Measurements from ENCODE around the gene CHRNB2. TPM values are rescaled to one million over a fixed set of nuclear protein-coding genes. Genes with fewer than 3 reads are reported as not detected.

The CHRNB2 gene
- total and polyA plus RNA-seq, 4 donors = 5.8 to 24.1 (median 19.1) TPM

DNA sequence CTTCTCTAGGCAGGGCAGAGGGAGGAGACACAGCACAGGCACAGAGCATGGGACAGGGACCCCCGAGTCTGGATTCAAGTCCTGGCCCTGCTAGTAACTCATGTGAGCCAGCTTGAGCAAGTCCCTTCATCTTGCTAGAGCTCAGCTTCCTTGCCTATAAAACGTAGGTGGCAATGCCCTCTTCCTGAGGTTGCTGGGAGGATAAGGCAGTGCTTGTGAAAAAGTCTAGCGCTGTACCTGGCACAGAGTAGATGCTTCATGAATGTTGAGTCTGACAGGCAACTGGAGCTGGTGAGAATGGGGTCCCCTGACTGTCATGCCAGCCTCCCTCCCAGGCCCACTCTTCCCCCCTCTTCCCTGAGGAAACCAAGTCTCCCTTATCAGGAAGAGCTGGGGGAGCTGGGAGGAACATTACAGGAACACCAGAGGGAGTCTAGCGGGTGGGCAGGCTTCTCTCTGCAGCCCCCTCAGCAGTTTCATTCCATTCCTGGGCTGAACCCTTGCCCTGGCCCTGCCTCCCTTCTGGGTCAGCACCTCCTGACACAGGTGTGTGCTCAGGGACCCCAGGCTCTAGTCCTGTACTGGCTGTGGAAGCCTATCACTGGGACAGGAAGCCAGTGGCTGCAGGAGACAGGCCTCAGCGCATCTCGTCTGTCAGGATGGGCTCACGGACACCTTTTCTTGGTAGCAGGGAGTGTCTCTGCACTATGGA, 9.9 kb downstream of the CHRNB2 start:
- Histone ChIP-seq H3K36me3 (ENCODE audit: control insufficient read depth, insufficient read depth, low read length) (peaks cover 75% of the 10 kb centered on the region), H3K4me1 (ENCODE audit: control insufficient read depth, insufficient read depth, low read length) (peaks cover 10% of the 10 kb centered on the region), H3K27me3 (ENCODE audit: control insufficient read depth, insufficient read depth, low read length) (no peaks in the 10 kb centered on the region), H3K27ac (ENCODE audit: low read depth, low read length) (no peak overlapping the region), H3K4me3 (ENCODE audit: low read depth, low read length) (no peak overlapping the region), H3K9me3 (ENCODE audit: control insufficient read depth, insufficient read depth, low read length) (no peaks in the 10 kb centered on the region)
- no peak for DNase-seq (ENCODE audit: low read depth in 4 of 6, low spot score in 6 of 6)
- 84% methylated on average over 7 of the region's 7 CpGs for WGBS (ENCODE audit: insufficient coverage)

DNA sequence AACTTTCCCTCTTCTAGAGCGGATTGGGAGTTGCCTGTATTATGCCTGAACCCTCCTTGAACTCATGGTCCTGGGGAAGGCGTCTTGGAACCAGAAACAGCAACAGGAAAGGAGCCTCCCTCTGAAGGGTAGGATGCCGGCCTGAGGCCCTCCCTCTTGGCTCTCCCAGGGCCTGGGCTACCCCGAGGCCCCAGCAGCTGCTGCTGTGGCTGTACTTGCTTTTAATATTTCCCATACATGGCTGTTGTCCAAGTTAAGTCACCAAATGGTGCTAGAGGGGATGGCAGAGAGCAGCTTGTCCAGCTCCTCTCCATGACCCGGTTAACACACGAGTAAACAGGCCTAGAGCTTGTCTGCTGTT, 10.5 kb downstream of the CHRNB2 start:
- WGBS (ENCODE audit: insufficient coverage) = 70% methylated on average over 5 of the region's 6 CpGs
- H3K27ac ChIP-seq (ENCODE audit: low read depth, low read length) = no peak overlapping the region
- peaks cover 75% of the 10 kb centered on the region for H3K36me3 ChIP-seq (ENCODE audit: control insufficient read depth, insufficient read depth, low read length)
- DNase-seq (ENCODE audit: low read depth in 4 of 6, low spot score in 6 of 6) = no peak
- no peak overlapping the region for H3K4me3 ChIP-seq (ENCODE audit: low read depth, low read length)
- H3K9me3 ChIP-seq (ENCODE audit: control insufficient read depth, insufficient read depth, low read length) = no peaks in the 10 kb centered on the region
- no peaks in the 10 kb centered on the region for H3K27me3 ChIP-seq (ENCODE audit: control insufficient read depth, insufficient read depth, low read length)
- peaks cover 6% of the 10 kb centered on the region for H3K4me1 ChIP-seq (ENCODE audit: control insufficient read depth, insufficient read depth, low read length)

DNA sequence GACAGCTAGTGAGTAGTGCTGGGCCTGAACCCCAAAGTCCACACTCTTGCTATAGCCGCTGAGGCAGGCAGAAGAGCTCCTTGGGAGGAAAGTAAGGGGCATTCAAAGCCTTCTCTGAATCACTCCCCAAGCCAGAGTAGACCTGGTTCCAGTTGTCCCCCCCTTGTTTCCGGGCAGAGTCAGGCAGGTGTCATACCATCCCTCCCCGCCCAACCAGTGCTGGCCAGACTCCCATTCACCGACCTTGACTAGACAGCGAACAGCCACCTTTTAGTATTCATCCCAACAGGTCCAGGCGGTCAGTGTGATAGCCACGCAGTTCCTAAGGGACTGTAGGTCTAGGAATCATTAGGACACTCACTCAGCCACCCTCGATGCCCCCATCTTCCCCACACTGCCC, 11.8 kb downstream of the CHRNB2 start:
- H3K36me3 ChIP-seq (ENCODE audit: control insufficient read depth, insufficient read depth, low read length) = peaks cover 82% of the 10 kb centered on the region
- H3K4me1 ChIP-seq (ENCODE audit: control insufficient read depth, insufficient read depth, low read length) = peaks cover 5% of the 10 kb centered on the region
- no peak overlapping the region for H3K27ac ChIP-seq (ENCODE audit: low read depth, low read length)
- 84% methylated on average over 8 of the region's 8 CpGs for WGBS (ENCODE audit: insufficient coverage)
- no peak overlapping the region for H3K4me3 ChIP-seq (ENCODE audit: low read depth, low read length)
- H3K27me3 ChIP-seq (ENCODE audit: control insufficient read depth, insufficient read depth, low read length) = no peaks in the 10 kb centered on the region
- DNase-seq (ENCODE audit: low read depth in 4 of 6, low spot score in 6 of 6) = no peak
- no peaks in the 10 kb centered on the region for H3K9me3 ChIP-seq (ENCODE audit: control insufficient read depth, insufficient read depth, low read length)

DNA sequence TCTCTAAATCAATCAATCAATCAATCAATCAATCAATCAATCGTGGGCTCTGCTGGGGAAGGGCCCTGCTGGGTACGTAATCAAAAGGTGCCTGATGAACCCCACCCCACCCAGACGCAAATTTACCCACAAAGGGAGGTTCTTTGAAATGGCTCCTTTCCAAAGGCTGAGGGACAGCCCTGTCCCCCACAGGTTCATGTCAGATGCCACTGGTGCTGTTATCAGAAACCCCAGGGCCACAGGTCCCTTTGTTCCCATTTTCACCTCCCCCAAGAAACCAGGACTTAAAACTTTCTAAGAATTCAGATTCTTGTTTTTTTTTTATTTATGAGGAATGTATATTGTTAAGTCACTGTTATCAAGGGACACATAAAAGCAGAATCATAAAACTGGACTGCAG, 14.2 kb downstream of the CHRNB2 start:
- Histone ChIP-seq H3K9me3 (ENCODE audit: control insufficient read depth, insufficient read depth, low read length) (no peaks in the 10 kb centered on the region), H3K36me3 (ENCODE audit: control insufficient read depth, insufficient read depth, low read length) (peaks cover 90% of the 10 kb centered on the region), H3K4me3 (ENCODE audit: low read depth, low read length) (no peak overlapping the region), H3K27ac (ENCODE audit: low read depth, low read length) (no peak overlapping the region), H3K27me3 (ENCODE audit: control insufficient read depth, insufficient read depth, low read length) (no peaks in the 10 kb centered on the region), H3K4me1 (ENCODE audit: control insufficient read depth, insufficient read depth, low read length) (no peaks in the 10 kb centered on the region)
- 100% methylated on average over 2 of the region's 3 CpGs for WGBS (ENCODE audit: insufficient coverage)
- DNase-seq (ENCODE audit: low read depth in 4 of 6, low spot score in 6 of 6) = no peak

DNA sequence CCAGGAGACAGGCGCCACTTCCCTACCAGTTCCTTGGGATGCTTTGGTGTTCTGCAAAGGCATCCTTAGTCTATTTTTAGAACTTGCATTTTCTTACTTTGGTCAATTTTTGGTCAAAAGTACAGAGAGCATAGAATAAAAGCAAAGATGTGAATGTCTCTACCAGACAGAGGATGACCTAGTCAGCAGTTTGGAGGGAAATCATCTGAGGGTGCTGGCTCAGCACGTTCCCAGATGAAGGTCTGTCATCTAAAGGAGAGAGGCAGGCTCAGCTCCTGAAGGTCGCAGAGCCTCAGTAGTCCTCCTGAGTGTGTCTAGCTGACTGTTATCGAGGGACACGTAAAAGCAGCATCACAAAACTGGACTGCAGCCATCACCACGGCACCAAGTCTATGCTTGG, 15.3 kb downstream of the CHRNB2 start:
- Histone ChIP-seq H3K36me3 (ENCODE audit: control insufficient read depth, insufficient read depth, low read length) (peaks cover 87% of the 10 kb centered on the region), H3K4me1 (ENCODE audit: control insufficient read depth, insufficient read depth, low read length) (no peaks in the 10 kb centered on the region), H3K27me3 (ENCODE audit: control insufficient read depth, insufficient read depth, low read length) (no peaks in the 10 kb centered on the region), H3K9me3 (ENCODE audit: control insufficient read depth, insufficient read depth, low read length) (no peaks in the 10 kb centered on the region), H3K27ac (ENCODE audit: low read depth, low read length) (no peak overlapping the region), H3K4me3 (ENCODE audit: low read depth, low read length) (no peak overlapping the region)
- 86% methylated on average over 5 of the region's 6 CpGs for WGBS (ENCODE audit: insufficient coverage)
- DNase-seq (ENCODE audit: low read depth in 4 of 6, low spot score in 6 of 6) = peak in 1 of 6 donors; percentile 20

DNA sequence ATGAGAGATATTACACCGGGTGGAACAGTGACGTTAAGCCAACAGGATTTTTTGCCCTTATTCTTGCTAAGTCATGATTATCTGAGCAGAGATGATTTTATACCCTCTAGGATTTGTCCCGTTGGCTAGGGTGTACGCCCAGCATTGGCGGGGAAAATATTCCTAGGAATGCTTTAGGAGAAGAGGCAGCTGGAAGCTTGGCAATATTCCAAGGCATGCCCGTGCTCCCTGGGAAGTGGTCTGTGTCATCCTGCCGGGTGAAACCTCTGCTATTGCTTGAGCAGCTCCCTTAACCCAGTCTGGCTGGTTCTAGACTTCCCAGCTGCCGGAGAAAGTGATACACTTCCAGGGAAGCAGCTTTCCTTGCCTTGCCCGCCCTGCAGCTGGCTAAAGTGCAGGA, 16.2 kb downstream of the CHRNB2 start:
- no peaks in the 10 kb centered on the region for H3K27me3 ChIP-seq (ENCODE audit: control insufficient read depth, insufficient read depth, low read length)
- 51% methylated on average over 7 of the region's 9 CpGs for WGBS (ENCODE audit: insufficient coverage)
- DNase-seq (ENCODE audit: low read depth in 4 of 6, low spot score in 6 of 6) = peak in 1 of 6 donors; percentile 40
- no peak overlapping the region for H3K4me3 ChIP-seq (ENCODE audit: low read depth, low read length)
- no peaks in the 10 kb centered on the region for H3K9me3 ChIP-seq (ENCODE audit: control insufficient read depth, insufficient read depth, low read length)
- H3K36me3 ChIP-seq (ENCODE audit: control insufficient read depth, insufficient read depth, low read length) = peaks cover 85% of the 10 kb centered on the region
- no peak overlapping the region for H3K27ac ChIP-seq (ENCODE audit: low read depth, low read length)
- H3K4me1 ChIP-seq (ENCODE audit: control insufficient read depth, insufficient read depth, low read length) = no peaks in the 10 kb centered on the region

DNA sequence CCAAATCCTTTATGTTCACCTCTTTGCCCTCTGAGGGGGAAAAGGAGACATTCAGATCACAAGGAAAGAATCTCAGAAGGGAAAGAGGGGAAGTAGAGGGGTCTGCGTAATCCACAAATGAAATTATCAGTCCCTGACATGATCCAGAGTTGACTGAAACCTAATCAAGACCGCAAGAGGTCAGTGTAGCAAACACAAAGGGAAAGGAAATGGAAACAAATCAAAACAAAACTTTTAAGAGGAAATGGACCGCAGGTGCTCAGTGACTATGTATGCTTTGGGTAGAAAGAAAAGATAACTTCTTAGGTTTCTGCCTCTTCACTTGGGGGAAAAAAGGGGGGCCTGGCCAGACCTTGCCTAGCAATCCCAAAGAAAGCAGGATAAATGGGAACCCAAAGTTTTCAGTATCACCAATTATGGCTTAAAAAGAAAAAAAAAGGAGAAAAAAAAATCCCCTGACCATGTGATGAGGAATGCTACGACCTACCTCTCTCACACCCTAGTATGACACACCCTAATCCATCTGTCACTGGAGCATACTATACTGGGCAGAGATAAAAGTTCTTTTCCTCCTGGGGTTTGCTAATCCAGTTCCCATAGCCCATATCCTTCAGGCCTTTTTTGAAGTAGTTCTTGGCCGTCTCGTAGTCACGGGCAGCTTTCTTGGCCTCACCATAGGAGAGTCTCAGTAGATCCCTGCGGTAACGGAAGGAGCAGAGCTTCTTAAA, 16.9 kb downstream of the CHRNB2 start:
- Histone ChIP-seq H3K27me3 (ENCODE audit: control insufficient read depth, insufficient read depth, low read length) (no peaks in the 10 kb centered on the region), H3K36me3 (ENCODE audit: control insufficient read depth, insufficient read depth, low read length) (peaks cover 87% of the 10 kb centered on the region), H3K4me3 (ENCODE audit: low read depth, low read length) (no peak overlapping the region), H3K27ac (ENCODE audit: low read depth, low read length) (no peak overlapping the region), H3K4me1 (ENCODE audit: control insufficient read depth, insufficient read depth, low read length) (no peaks in the 10 kb centered on the region), H3K9me3 (ENCODE audit: control insufficient read depth, insufficient read depth, low read length) (no peaks in the 10 kb centered on the region)
- no peak for DNase-seq (ENCODE audit: low read depth in 4 of 6, low spot score in 6 of 6)
- 100% methylated on average over 1 of the region's 9 CpGs for WGBS (ENCODE audit: insufficient coverage)

DNA sequence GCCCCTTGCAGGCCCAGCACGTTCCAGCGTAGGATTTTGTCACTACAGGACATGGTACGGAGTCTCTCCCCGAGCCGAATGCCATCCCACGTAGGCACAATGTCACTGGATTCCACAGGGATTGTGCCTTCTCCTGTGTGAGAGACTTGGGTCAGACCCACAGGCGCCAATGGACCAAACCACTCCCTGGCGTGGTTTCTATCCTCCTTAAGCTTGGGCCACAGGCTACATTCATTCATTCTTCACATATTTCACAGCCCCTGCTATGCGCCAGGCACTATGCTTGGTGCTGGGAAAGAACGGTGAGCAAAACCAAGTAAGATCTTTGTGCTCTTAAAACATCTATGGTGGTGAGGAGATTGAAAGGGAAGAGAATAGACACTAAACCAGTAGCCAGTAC, 18.7 kb downstream of the CHRNB2 start:
- Histone ChIP-seq H3K36me3 (ENCODE audit: control insufficient read depth, insufficient read depth, low read length) (peaks cover 80% of the 10 kb centered on the region), H3K27ac (ENCODE audit: low read depth, low read length) (no peak overlapping the region), H3K9me3 (ENCODE audit: control insufficient read depth, insufficient read depth, low read length) (no peaks in the 10 kb centered on the region), H3K27me3 (ENCODE audit: control insufficient read depth, insufficient read depth, low read length) (no peaks in the 10 kb centered on the region), H3K4me1 (ENCODE audit: control insufficient read depth, insufficient read depth, low read length) (no peaks in the 10 kb centered on the region), H3K4me3 (ENCODE audit: low read depth, low read length) (no peak overlapping the region)
- no peak for DNase-seq (ENCODE audit: low read depth in 4 of 6, low spot score in 6 of 6)
- 86% methylated on average over 8 of the region's 10 CpGs for WGBS (ENCODE audit: insufficient coverage)

DNA sequence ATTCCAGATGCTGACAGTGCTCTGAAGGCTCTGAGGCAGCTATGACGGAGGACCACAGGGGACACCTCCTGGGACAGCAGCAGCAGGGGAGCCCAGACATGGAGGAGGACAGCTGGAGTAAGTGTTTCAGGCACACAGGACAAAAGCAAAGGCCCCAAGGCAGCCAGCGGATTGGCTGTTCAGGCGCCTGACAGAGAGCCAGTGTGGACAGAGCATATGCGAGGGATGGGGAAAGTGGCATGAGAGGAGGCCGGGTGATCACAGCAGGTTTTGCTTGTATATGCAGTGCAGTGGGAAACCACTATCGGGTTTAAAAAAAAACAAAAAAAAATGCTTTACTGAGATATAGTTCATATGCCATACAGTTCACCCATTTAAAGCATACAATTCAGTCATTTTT, 19.1 kb downstream of the CHRNB2 start:
- Histone ChIP-seq H3K4me3 (ENCODE audit: low read depth, low read length) (no peak overlapping the region), H3K27ac (ENCODE audit: low read depth, low read length) (no peak overlapping the region), H3K9me3 (ENCODE audit: control insufficient read depth, insufficient read depth, low read length) (no peaks in the 10 kb centered on the region), H3K36me3 (ENCODE audit: control insufficient read depth, insufficient read depth, low read length) (peaks cover 79% of the 10 kb centered on the region), H3K27me3 (ENCODE audit: control insufficient read depth, insufficient read depth, low read length) (no peaks in the 10 kb centered on the region), H3K4me1 (ENCODE audit: control insufficient read depth, insufficient read depth, low read length) (no peaks in the 10 kb centered on the region)
- WGBS (ENCODE audit: insufficient coverage) = 93% methylated on average over 5 of the region's 6 CpGs
- DNase-seq (ENCODE audit: low read depth in 4 of 6, low spot score in 6 of 6) = no peak

DNA sequence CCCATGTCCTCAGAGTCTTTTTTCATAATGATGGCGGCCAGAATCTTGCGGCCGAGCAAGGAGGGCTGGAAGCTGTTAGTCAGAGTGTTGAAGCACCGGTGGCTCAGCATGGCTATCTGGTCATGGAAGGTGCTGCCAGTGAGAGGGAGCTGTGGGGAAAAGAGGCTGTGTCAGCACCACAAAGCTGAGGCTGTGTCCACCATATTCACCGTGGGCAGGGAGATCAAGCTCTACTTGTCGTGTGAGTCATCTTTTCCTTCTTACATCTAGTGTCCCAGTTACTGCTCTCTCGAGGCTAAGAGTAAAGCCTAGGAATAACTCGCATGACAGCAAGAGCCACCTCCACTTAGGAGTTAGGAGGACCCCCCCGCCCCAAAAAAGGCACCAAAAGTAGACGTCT, 22.2 kb downstream of the CHRNB2 start:
- Histone ChIP-seq H3K9me3 (ENCODE audit: control insufficient read depth, insufficient read depth, low read length) (no peaks in the 10 kb centered on the region), H3K27me3 (ENCODE audit: control insufficient read depth, insufficient read depth, low read length) (no peaks in the 10 kb centered on the region), H3K4me3 (ENCODE audit: low read depth, low read length) (no peak overlapping the region), H3K36me3 (ENCODE audit: control insufficient read depth, insufficient read depth, low read length) (peaks cover 70% of the 10 kb centered on the region), H3K27ac (ENCODE audit: low read depth, low read length) (no peak overlapping the region), H3K4me1 (ENCODE audit: control insufficient read depth, insufficient read depth, low read length) (no peaks in the 10 kb centered on the region)
- DNase-seq (ENCODE audit: low read depth in 4 of 6, low spot score in 6 of 6) = no peak
- 95% methylated on average over 5 of the region's 10 CpGs for WGBS (ENCODE audit: insufficient coverage)
